ENCODE measurements around the gene ESM1.

The ESM1 gene

GRCh38 chr5:54932789-54933188 lies 52.6 kb downstream of the ESM1 start:
- no peak for TF ChIP-seq MAX (IDR thresholded peaks at IDR 0.05)
- TF ChIP-seq TCF12 (IDR thresholded peaks at IDR 0.05; ENCODE audit: low read depth) = no peak
- TF ChIP-seq FOXM1 (IDR thresholded peaks at IDR 0.05; ENCODE audit: borderline replicate concordance, low read depth) = no peak
- no peak for TF ChIP-seq NFIC (IDR thresholded peaks at IDR 0.05)
- no peak for TF ChIP-seq REST (IDR thresholded peaks at IDR 0.05; ENCODE audit: low read depth)
- no peak for TF ChIP-seq USF1 (IDR thresholded peaks at IDR 0.05)
- TF ChIP-seq TEAD4 (IDR thresholded peaks at IDR 0.05) = no peak
- no peak for TF ChIP-seq RAD21 (IDR thresholded peaks at IDR 0.05; ENCODE audit: low read depth)
- no peak for TF ChIP-seq CEBPB (IDR thresholded peaks at IDR 0.05)
- TF ChIP-seq ZBTB7A (IDR thresholded peaks at IDR 0.05; ENCODE audit: low read depth) = no peak
- no peak for TF ChIP-seq CREB1 (IDR thresholded peaks at IDR 0.05; ENCODE audit: low read depth)
- no peak for TF ChIP-seq EGR1 (IDR thresholded peaks at IDR 0.05)
- TF ChIP-seq TAF1 (IDR thresholded peaks at IDR 0.05; ENCODE audit: low read depth) = no peak

- TF ChIP-seq RAD21 (IDR thresholded peaks at IDR 0.05; ENCODE audit: low read depth) (no peak), CEBPB (IDR thresholded peaks at IDR 0.05) (no peak), FOXM1 (IDR thresholded peaks at IDR 0.05; ENCODE audit: borderline replicate concordance, low read depth) (no peak), YY1 (IDR thresholded peaks at IDR 0.05; ENCODE audit: low read depth) (no peak), MAX (IDR thresholded peaks at IDR 0.05) (no peak), EGR1 (IDR thresholded peaks at IDR 0.05) (no peak), USF1 (IDR thresholded peaks at IDR 0.05) (no peak), REST (IDR thresholded peaks at IDR 0.05; ENCODE audit: low read depth) (no peak), TCF12 (IDR thresholded peaks at IDR 0.05; ENCODE audit: low read depth) (no peak)
Measured at GRCh38 chr5:54930736-54931135, 54.7 kb downstream of the ESM1 start.

Data from Ishikawa (cell line).